GM23338 (cell line): ENCODE measurements around the gene PLD5. TPM values are rescaled to one million over a fixed set of nuclear protein-coding genes. Genes with fewer than 3 reads are reported as not detected.

ENCODE experiments used
- ATAC-seq: fragments of 200-7000 bp; cut with Tn5 transposase; 3 replicates; pipeline ENCODE4 v1.9.1; 2020
- DNase-seq: peaks from one replicate; pipeline ENCODE4 v3.0.0-alpha.2; 2015; ENCODE audit warnings: low spot score
- H2AFZ ChIP-seq: fragments of 200-600 bp; sonication (generic); 2 replicates; pipeline ENCODE4 v1.8.0; 2016; ENCODE audit warnings: antibody characterized with exemption, mild to moderate bottlenecking, moderate library complexity
- H3F3A ChIP-seq: fragments of 200-600 bp; sonication (generic); replicated peaks from 2 replicates; pipeline ENCODE4 v1.8.0; 2017; ENCODE audit warnings: antibody characterized with exemption, mixed run types, low read depth
- H3K27ac ChIP-seq: fragments of 200-600 bp; sonication (generic); 2 replicates; pipeline ENCODE4 v1.6.1; 2016; ENCODE audit warnings: low read depth
- H3K27me3 ChIP-seq: fragments of 200-600 bp; sonication (generic); 2 replicates; pipeline ENCODE4 v1.8.0; 2016; ENCODE audit warnings: mild to moderate bottlenecking, mixed run types, moderate library complexity; ENCODE audit not compliant: insufficient read depth
- H3K36me3 ChIP-seq: fragments of 200-600 bp; sonication (generic); 2 replicates; pipeline ENCODE4 v1.8.0; 2016; ENCODE audit warnings: mild to moderate bottlenecking; ENCODE audit not compliant: insufficient read depth
- H3K4me1 ChIP-seq: fragments of 200-600 bp; sonication (generic); 2 replicates; pipeline ENCODE4 v1.8.0; 2016; ENCODE audit warnings: mild to moderate bottlenecking, moderate library complexity; ENCODE audit not compliant: insufficient read depth
- H3K4me2 ChIP-seq: fragments of 200-600 bp; sonication (generic); 2 replicates; pipeline ENCODE4 v1.7.1; 2017; ENCODE audit warnings: mixed run types
- H3K4me3 ChIP-seq: fragments of 200-600 bp; sonication (generic); 2 replicates; pipeline ENCODE4 v1.6.1; 2016; ENCODE audit warnings: mixed run types
- H3K79me2 ChIP-seq: fragments of 200-600 bp; sonication (generic); replicated peaks from 2 replicates; pipeline ENCODE4 v1.8.0; 2017; ENCODE audit warnings: mild to moderate bottlenecking; ENCODE audit not compliant: insufficient read depth
- H3K9me2 ChIP-seq: fragments of 200-600 bp; sonication (generic); 2 replicates; pipeline ENCODE4 v1.8.0; 2017; ENCODE audit not compliant: insufficient read depth
- H4K20me1 ChIP-seq: fragments of 200-600 bp; sonication (generic); replicated peaks from 2 replicates; pipeline ENCODE4 v1.8.0; 2017; ENCODE audit warnings: mild to moderate bottlenecking; ENCODE audit not compliant: insufficient read depth
- H3K27ac Mint-ChIP-seq: 2 replicates; pipeline ENCODE4 v1.8.0; 2020; ENCODE audit warnings: inconsistent platforms, mild to moderate bottlenecking, moderate library complexity, mixed read lengths
- H3K27me3 Mint-ChIP-seq: 3 replicates; pipeline ENCODE4 v1.8.0; 2022; ENCODE audit warnings: low read depth, mild to moderate bottlenecking, moderate library complexity, mixed read lengths, inconsistent platforms; ENCODE audit not compliant: insufficient read depth, poor library complexity
- H3K36me3 Mint-ChIP-seq: 3 replicates; pipeline ENCODE4 v1.8.0; 2021; ENCODE audit warnings: low read depth, mild to moderate bottlenecking, inconsistent platforms, moderate library complexity, mixed read lengths
- H3K4me1 Mint-ChIP-seq: 3 replicates; pipeline ENCODE4 v1.8.0; 2020; ENCODE audit warnings: mild to moderate bottlenecking, inconsistent platforms, mixed read lengths
- H3K4me3 Mint-ChIP-seq: 3 replicates; pipeline ENCODE4 v1.8.0; 2021; ENCODE audit warnings: moderate library complexity, mild to moderate bottlenecking, inconsistent platforms, mixed read lengths
- H3K9me3 Mint-ChIP-seq: 3 replicates; pipeline ENCODE4 v1.8.0; 2020; ENCODE audit warnings: moderate library complexity, mild to moderate bottlenecking, inconsistent platforms, mixed read lengths
- CREB1 ChIP-seq: fragments of 250-450 bp; sonication (Bioruptor Pico); IDR thresholded peaks from 2 replicates; pipeline ENCODE4 v1.5.0; 2020; ENCODE audit warnings: low read depth, mild to moderate bottlenecking, moderate library complexity
- CTCF ChIP-seq, 2 experiments: fragments of 200-600 bp in 1 of 2; sonication (generic) in 1 of 2; conservative IDR thresholded peaks; 2 replicates each; pipeline versions ENCODE4 v1.5.1 to v1.6.1; 2016 to 2017; ENCODE audit warnings: antibody characterized with exemption in 2 of 2, low read depth in 2 of 2, mild to moderate bottlenecking in 2 of 2, moderate library complexity in 1 of 2
- ETS1 ChIP-seq: IDR thresholded peaks from 2 replicates; pipeline ENCODE4 v1.6.1; 2016; ENCODE audit warnings: antibody characterized with exemption
- EZH2 ChIP-seq: fragments of 200-600 bp; sonication (generic); IDR thresholded peaks from one replicate; pipeline ENCODE4 v1.8.0; 2017; ENCODE audit warnings: antibody characterized with exemption, mild to moderate bottlenecking, low read depth; ENCODE audit not compliant: unreplicated experiment
- EZH2phosphoT487 ChIP-seq: fragments of 200-600 bp; sonication (generic); IDR thresholded peaks from one replicate; pipeline ENCODE4 v1.8.1; 2018; ENCODE audit warnings: antibody characterized with exemption; ENCODE audit not compliant: unreplicated experiment
- JUNB ChIP-seq: IDR thresholded peaks from one replicate; pipeline ENCODE4 v1.6.1; 2016; ENCODE audit warnings: antibody characterized with exemption; ENCODE audit not compliant: unreplicated experiment
- NANOG ChIP-seq: IDR thresholded peaks from 2 replicates; pipeline ENCODE4 v1.6.1; 2016; ENCODE audit warnings: antibody characterized with exemption, borderline replicate concordance
- REST ChIP-seq: IDR thresholded peaks from one replicate; pipeline ENCODE4 v1.6.1; 2018; ENCODE audit warnings: antibody characterized with exemption; ENCODE audit not compliant: unreplicated experiment
- STAT1 ChIP-seq: IDR thresholded peaks from one replicate; pipeline ENCODE4 v1.6.1; 2016; ENCODE audit warnings: antibody characterized with exemption; ENCODE audit not compliant: unreplicated experiment
- ZNF331 ChIP-seq: fragments of 250-450 bp; sonication (Bioruptor Pico); IDR thresholded peaks from 2 replicates; pipeline ENCODE4 v1.5.0; 2020; ENCODE audit warnings: low read depth, mild to moderate bottlenecking, moderate library complexity
- ZNF462 ChIP-seq: fragments of 250-450 bp; sonication (Bioruptor Pico); IDR thresholded peaks from 2 replicates; pipeline ENCODE4 v1.5.0; 2020; ENCODE audit warnings: mild to moderate bottlenecking, moderate library complexity
- polyA plus RNA-seq: library from polyadenylated mRNA; unstranded; fragments of >200 nt; fragmentation: Nextera tagmentation; extraction: Ambion mirVana; gene quantifications from 2 replicates; pipeline ENCODE4 v1.2.1, GENCODE V29; 2016
- total RNA-seq: library from RNA; depleted of rRNA; stranded (reverse); fragments of >200 nt; shearing (Covaris generic); gene quantifications from 2 replicates; pipeline ENCODE4 v1.2.3, GENCODE V29; 2014

Gene PLD5
- total and polyA plus RNA-seq, 2 experiments from 2014 or later = 5.5 to 5.8 TPM

DNA sequence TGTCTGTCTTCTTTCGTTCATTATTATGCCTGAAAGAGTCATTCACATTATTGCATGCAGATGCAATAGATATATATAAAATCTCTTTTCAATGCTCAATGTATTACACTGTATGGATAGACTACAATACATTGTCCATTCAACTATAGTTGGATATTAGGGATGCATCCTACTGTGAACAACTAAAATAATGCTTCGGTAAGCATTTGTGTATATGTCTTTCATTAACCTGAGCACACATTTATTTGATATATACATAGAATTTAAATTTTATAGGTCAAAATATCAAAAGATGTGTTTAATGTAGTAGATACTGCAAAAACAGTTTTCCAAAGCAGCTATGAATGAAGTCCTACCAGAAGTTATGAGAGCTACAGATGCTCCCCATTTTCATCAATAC lies 8.9 kb downstream of the PLD5 start:
- DNase-seq (no peak), ATAC-seq (no peak)
- Histone ChIP-seq H3K4me2 (no peak overlapping the region), H3K4me1 (peaks cover 11% of the 10 kb centered on the region), H4K20me1 (no peaks in the 10 kb centered on the region), H3K79me2 (peaks cover 47% of the 10 kb centered on the region), H2AFZ (no peak overlapping the region), H3K4me3 (no peak overlapping the region), H3K27ac (no peak overlapping the region), H3K36me3 (no peaks in the 10 kb centered on the region; the same call in 1 of the 2 replicates), H3K27me3 (no peaks in the 10 kb centered on the region), H3K9me2 (no peaks in the 10 kb centered on the region), H3F3A (no peaks in the 10 kb centered on the region)
- Mint-ChIP-seq H3K4me3 (no peak overlapping the region), H3K27me3 (peaks cover 2% of the 10 kb centered on the region), H3K27ac (no peak overlapping the region), H3K4me1 (peaks cover 8% of the 10 kb centered on the region), H3K9me3 (no peaks in the 10 kb centered on the region), H3K36me3 (no peaks in the 10 kb centered on the region; the same call in 2 of the 3 replicates)
- TF ChIP-seq ETS1 (no peak), ZNF462 (CRISPR knock-in tag) (no peak), JUNB (no peak), STAT1 (no peak), ZNF331 (CRISPR knock-in tag) (no peak), EZH2 (no peak), CREB1 (CRISPR knock-in tag) (no peak), REST (no peak), EZH2phosphoT487 (no peak), CTCF (conservative IDR thresholded peaks at IDR 0.05; ENCODE audit: low read depth in 2 of 2) (no peak), NANOG (no peak)
